Forelimb muscle (tissue), 1 donor: ENCODE measurements around the gene CA12. TPM values are rescaled to one million over a fixed set of nuclear protein-coding genes. Genes with fewer than 3 reads are reported as not detected.

Experiments used
- polyA plus RNA-seq: library from polyadenylated mRNA; unstranded; fragments of 120-200 nt; gene quantifications from one replicate; pipeline ENCODE4 v1.2.1, GENCODE V29; 2013; ENCODE audit not compliant: insufficient read length

Gene CA12
- polyA plus RNA-seq, 1 donor: 0.75 TPM

Other genes with a start within 250 kb of the CA12 start
- 54.2 TPM for gene RPS27L, start 224.4 kb downstream of the CA12 start, polyA plus RNA-seq
- 16.8 TPM for gene RAB8B, start 192.2 kb downstream of the CA12 start, polyA plus RNA-seq
- gene APH1B, start 104.2 kb downstream of the CA12 start, polyA plus RNA-seq: 11.5 TPM
- 22.1 TPM for gene USP3, start 122.7 kb upstream of the CA12 start, polyA plus RNA-seq
- gene FBXL22, start 215.5 kb upstream of the CA12 start, polyA plus RNA-seq: 33.6 TPM